Aortic smooth muscle cell (primary cell): ENCODE results near the gene MTCL1. TPM values are rescaled to one million over a fixed set of nuclear protein-coding genes. Genes with fewer than 3 reads are reported as not detected.

ENCODE experiments used
- total RNA-seq: library from RNA; depleted of rRNA; stranded (reverse); fragments of >200 nt; gene quantifications from 2 replicates; pipeline ENCODE4 v1.2.3, GENCODE V29; 2014

The MTCL1 gene
- 11.9 TPM in 2 replicates for total RNA-seq

GRCh38 chr18:8705238-8705960, at the start of gene MTCL1:
MTCL1 (plus strand) TSS chr18:8705556; CDS start chr18:8705661, 105 bp downstream.

Other genes with a start within 250 kb of the MTCL1 start
- 69.4 and 75.7 TPM in 2 replicates for gene RAB12, start 96.1 kb upstream of the MTCL1 start, total RNA-seq